ENCODE measurements around the gene COL24A1. TPM values are rescaled to one million over a fixed set of nuclear protein-coding genes. Genes with fewer than 3 reads are reported as not detected.

The COL24A1 gene

DNA sequence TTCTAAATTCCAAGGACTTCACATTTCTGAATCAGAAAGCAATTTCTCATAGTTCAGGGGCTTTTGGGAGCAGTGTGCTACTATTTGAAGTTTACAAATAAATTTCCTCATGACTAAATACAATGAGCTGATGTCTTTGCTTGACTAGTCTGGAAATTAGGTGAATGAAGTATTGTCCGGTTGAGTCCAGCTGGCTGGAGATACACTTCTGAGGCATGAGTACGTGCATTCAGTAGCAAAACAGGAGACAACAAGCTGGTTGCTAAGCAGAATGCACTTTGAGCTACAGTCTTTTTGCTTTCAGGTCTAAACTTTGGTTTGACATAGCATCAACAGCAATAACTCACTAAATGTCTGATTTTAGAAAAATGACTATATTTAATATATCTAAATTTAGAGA is 475.5 kb downstream of the COL24A1 start:
- Histone ChIP-seq H3K23ac (ENCODE audit: low read length) (no peak overlapping the region), H4K5ac (ENCODE audit: low read length) (no peak overlapping the region), H3K79me2 (ENCODE audit: control insufficient read depth, insufficient read depth, low read length) (no peaks in the 10 kb centered on the region), H3K4me3 (ENCODE audit: low read length) (no peak overlapping the region), H3K4me1 (ENCODE audit: control insufficient read depth, low read depth, low read length) (no peaks in the 10 kb centered on the region), H2BK15ac (replicated peaks; ENCODE audit: low read depth) (no peak overlapping the region), H2AK5ac (ENCODE audit: low read length) (no peak overlapping the region), H3K79me1 (ENCODE audit: low read length) (peaks cover 2% of the 10 kb centered on the region), H2BK120ac (ENCODE audit: low read depth, low read length) (no peak overlapping the region), H3K27ac (ENCODE audit: low read depth, low read length) (no peak overlapping the region), H3K27me3 (ENCODE audit: insufficient read depth, low read length, poor library complexity) (no peaks in the 10 kb centered on the region), H2BK5ac (ENCODE audit: low read length) (no peak overlapping the region), H3K56ac (ENCODE audit: low read length) (no peak overlapping the region), H4K8ac (ENCODE audit: low read depth, low read length) (no peak overlapping the region), H3K18ac (ENCODE audit: low read length) (no peak overlapping the region), H3K4me2 (ENCODE audit: low read length) (no peak overlapping the region), H3K9ac (ENCODE audit: low read length) (no peak overlapping the region), H3K36me3 (ENCODE audit: control insufficient read depth, insufficient read depth, low read length) (no peaks in the 10 kb centered on the region), H3K4ac (ENCODE audit: low read depth, low read length) (no peak overlapping the region)
- WGBS (ENCODE audit: extremely low coverage, insufficient coverage, low lambda C conversion rate): no CpG with 5 or more reads among the region's 2 CpGs
- no peak for DNase-seq

Small RNA genes lying within 50 kb of the gene (small RNA-seq; reads per million reads assigned to genes)
- gene RNA5SP51 (ENCODE audit: insufficient read depth): not detected

Data from mesendoderm (in vitro differentiated cells).